Fibroblast of skin of left quadriceps (primary cell): ENCODE data around the gene BMAL1.
"Not testable (repeated sequence)": the region's sequence is repeated elsewhere in the genome, so short reads cannot be mapped to it uniquely, and the experiment has no call there.

ENCODE experiments used
- DNase-seq, 2 experiments: peaks; one replicate each; pipeline ENCODE4 v3.0.0-alpha.2; 2013; ENCODE audit warnings: low read depth in 2 of 2

BMAL1 gene

GRCh38 chr11:13277768-13278608 is at the start of gene BMAL1:
Gene BMAL1 (plus strand): TSS chr11:13277790. CDS start chr11:13354309, 76,519 bp downstream.
- DNase-seq, result no peak

- DNase-seq, result no peak
Observed at GRCh38 chr11:13228572-13228971, 49.0 kb upstream of the BMAL1 start.

DNA sequence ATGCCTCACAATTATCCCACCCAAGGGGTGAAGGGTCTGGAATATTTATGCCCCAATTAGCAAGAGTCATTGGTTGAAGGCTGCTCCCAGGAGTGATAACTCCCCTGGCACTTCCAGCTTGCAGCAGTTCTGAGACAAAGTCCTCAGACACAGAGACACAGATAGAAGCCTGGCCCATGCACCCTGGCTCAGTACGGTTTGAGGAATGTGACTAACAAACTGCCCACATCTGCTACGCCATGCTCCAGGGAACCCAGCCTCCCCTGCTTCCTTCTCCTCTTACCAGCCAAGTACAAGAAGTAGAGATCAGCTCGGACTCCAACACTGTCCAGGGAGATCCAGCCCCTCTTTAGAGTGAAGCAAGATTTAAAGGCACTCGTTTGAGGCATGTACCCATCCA is 48.5 kb upstream of the BMAL1 start:
- no peak for DNase-seq

DNA sequence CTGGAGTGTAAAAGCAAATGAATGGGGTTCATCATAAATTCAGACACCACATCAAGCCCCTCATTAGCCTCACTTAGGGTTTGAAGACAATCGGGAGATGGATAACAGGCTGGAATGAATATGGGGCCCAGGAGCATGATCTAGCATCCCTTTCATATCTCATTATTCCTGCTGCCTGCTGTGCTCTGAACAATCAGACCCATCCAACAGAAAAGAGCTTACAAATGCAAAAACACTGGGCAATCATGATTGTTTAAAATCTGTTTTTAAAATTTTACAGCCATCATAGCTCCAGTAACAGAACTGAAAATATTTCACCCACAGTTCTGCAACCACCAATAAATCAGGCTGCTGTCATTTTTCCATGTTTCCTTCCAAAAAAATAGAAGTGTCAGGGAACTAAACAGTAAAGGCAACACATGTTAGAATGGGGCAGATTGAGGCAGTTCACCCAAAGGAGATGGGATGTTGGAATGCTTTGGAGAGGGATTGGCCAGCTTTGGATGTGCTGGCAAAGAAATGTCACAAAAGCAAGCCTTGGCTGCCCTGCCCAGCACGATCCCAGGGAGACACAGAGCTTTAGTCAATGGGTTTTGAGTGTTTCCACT is 47.8 kb upstream of the BMAL1 start:
- DNase-seq, result no peak

- DNase-seq, result no peak
Observed at GRCh38 chr11:13233173-13233745, 44.3 kb upstream of the BMAL1 start.

DNA sequence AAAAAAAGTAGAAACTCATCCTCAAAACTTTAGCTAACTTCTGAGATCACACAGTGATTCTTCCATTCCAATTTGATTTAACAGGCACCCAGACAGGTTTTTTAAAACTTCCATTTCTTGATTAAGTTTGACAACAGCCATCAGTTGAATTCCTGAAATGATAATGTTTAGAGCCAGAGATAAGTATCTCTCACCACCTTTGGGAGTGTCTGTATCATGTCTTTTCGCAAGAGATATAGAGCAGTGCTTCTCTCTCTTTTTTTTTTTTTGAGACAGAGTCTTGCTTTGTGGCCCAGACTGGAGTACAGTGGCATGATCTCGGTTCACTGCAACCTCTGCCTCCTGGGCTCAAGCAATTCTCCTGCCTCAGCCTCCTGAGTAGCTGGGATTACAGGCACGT is 41.7 kb upstream of the BMAL1 start:
- DNase-seq, result no peak

DNA sequence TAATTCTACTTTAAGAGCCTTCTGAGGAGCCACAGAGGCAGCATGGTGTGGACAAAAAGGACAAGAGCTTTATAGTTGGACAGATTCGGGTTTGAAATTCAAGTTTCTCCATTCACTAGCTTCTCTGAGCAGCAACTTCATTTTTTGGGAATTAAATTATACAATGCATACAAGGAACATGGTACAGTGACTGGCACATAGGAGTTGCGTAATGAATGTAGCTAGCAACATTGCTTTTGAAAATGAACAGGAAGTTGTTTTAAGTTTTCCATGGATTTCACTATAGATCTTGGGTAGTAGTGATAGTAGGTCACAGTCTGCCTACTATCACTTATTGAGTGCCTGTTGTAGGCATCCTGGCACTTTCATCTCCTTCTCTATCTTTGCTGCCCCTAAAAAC is 41.0 kb upstream of the BMAL1 start:
- no peak for DNase-seq

GRCh38 chr11:13237761-13238160 is 39.8 kb upstream of the BMAL1 start:
- no peak for DNase-seq

GRCh38 chr11:13238879-13239514 is 38.6 kb upstream of the BMAL1 start:
- no peak for DNase-seq

- DNase-seq, result no peak
Observed at GRCh38 chr11:13242564-13242963, 35.0 kb upstream of the BMAL1 start.

DNA sequence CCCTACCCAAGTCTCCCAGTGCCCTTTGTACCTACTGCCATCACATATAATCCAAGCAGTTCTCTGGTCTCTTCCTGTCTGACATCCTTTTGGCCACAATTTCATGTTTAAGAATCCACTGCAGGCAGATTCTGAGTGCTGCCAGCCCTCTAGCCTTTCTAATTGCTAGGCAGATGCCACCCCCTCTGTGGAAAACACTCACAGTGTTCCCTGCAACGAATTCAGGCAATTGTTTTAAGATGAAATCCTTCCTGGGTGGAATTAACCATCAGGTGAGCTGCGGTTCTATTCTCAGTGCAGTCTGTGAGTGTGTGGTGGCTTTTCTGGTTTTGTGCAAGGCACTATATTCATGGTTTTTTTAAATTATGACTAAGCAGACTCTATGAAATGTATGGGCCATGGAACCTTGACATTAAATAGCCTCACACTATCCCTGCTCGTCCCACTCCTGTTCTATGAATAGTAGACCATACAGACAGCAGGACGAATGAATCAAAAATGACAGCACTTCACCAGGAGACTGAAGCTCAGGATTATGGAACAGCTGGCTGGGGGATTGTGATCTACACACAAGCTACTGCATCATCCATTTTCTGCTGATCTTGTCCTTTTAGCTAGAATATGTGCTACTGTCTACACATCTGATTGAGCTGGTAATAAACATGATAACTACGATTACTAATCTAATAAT is 29.8 kb upstream of the BMAL1 start:
- DNase-seq, result no peak

DNA sequence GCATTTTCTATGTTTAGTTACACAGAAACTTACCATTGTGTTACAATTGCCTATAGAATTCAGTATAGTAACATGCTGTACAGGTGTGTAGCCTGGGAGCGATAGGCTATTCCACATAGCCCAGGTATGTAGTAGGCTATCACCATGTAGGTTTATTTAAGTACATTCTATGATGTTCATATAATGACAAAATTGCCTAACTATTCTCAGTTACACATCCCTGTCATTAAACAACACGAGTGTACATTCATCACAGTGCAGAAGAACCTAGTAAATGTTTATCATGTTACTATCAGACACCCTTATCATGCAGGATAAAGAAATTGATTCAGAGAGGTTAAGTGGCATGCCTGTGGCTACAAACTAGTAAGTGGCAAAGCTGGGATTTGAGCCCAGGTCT is 28.4 kb upstream of the BMAL1 start:
- no peak for DNase-seq

GRCh38 chr11:13249992-13250391 is 27.6 kb upstream of the BMAL1 start:
- no peak for DNase-seq

DNA sequence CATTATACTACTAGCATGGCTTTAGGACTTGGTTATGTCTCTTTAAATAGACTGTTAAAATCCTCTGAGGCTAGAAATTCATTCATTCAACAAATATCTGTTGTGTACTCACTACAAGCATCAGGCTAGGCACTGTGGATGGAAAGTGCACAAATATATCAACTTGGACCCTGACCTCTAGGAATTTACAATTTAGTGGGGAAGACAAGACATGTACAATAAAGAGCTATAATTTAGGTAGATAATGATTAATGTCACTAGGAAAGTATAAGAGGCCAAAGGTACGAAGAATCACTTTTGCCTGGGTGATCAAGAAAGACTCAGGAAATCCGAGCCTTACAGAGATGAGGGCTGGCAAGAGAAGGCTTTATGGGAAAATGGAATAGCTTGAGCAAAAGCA is 25.6 kb upstream of the BMAL1 start:
- DNase-seq, result no peak

- no peak for DNase-seq
Observed at GRCh38 chr11:13252438-13252837, 25.2 kb upstream of the BMAL1 start.

GRCh38 chr11:13256216-13256615 is 21.4 kb upstream of the BMAL1 start:
- DNase-seq, result no peak

- not testable (repeated sequence) for DNase-seq
Observed at GRCh38 chr11:13258061-13258460, 19.5 kb upstream of the BMAL1 start.

DNA sequence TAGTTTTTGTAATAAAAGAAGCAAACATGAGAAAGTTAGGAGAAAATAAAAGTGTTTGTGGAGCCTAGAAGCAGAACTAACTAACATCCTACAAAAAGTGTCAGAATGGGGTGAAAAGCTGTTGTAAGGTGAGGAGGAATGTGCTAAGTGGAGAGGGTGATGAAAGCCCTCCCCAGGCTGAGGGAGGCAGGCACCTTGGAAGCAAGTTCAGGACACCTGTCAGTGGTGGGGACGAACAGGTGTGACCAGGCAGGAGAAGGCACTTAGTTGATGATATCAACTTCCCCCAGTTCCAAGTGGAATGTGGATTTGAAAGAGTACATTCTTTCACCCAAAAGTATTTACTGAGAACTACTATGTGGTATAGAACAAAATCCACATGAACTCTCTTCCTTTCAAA is 18.7 kb upstream of the BMAL1 start:
- DNase-seq, result no peak

GRCh38 chr11:13259374-13259773 is 18.2 kb upstream of the BMAL1 start:
- no peak for DNase-seq

- DNase-seq, result no peak
Observed at GRCh38 chr11:13260201-13260962, 17.2 kb upstream of the BMAL1 start.

DNA sequence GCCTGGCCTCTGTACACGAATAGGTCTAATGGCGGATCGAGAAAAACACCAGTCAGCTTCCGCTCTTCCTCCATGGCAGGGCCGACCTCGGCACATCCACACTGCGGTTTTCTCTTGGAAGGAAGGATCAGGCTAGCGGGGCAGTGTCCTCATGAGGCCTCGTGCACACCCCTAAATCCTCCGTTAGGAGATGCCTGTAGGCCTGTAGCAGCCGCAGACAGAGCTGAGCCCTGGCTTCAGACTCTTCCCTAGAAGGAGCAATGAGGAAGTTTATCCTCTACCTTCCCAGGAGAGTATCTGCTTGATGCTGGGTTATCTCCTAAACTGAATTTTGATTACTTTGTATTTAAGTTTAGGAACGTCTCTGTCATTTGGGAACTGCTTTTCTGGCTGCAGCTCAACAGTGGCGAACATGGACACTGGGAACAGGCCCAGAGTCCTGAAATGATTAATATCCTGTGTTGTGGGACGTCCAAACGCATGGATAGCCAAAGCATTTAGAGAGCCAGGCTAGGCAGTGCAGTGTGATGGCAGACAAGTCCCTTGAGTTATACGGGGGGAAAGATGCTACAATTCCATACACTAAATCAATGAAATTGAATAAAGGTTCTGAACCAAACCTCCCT is 16.5 kb upstream of the BMAL1 start:
- no peak for DNase-seq
